Nephron progenitor cell (in vitro differentiated cells): ENCODE measurements around the gene POLN.
A peak's percentile ranks its signal among the peaks of the same experiment; 100 is the strongest.

ENCODE experiments used
- DNase-seq: peaks from one replicate; pipeline ENCODE4 v3.0.0; 2021
- H3K27ac Mint-ChIP-seq: 2 replicates; pipeline ENCODE4 v1.8.0; 2021; ENCODE audit warnings: mild to moderate bottlenecking, moderate library complexity, mixed read lengths
- H3K27me3 Mint-ChIP-seq: 2 replicates; pipeline ENCODE4 v1.8.0; 2021; ENCODE audit warnings: mild to moderate bottlenecking, low read depth, mixed read lengths; ENCODE audit not compliant: poor library complexity
- H3K36me3 Mint-ChIP-seq: 2 replicates; pipeline ENCODE4 v1.8.0; 2021; ENCODE audit warnings: low read depth, mixed read lengths
- H3K4me1 Mint-ChIP-seq: 2 replicates; pipeline ENCODE4 v1.8.0; 2021; ENCODE audit warnings: mixed read lengths
- H3K4me3 Mint-ChIP-seq: 2 replicates; pipeline ENCODE4 v1.8.0; 2021; ENCODE audit warnings: mild to moderate bottlenecking, moderate library complexity, mixed read lengths
- H3K9me3 Mint-ChIP-seq: 2 replicates; pipeline ENCODE4 v1.8.0; 2021; ENCODE audit warnings: mild to moderate bottlenecking, moderate library complexity, mixed read lengths
- TF ChIP-seq, protein P1 (sequence below): fragments of 200-600 bp; sonication (generic); IDR thresholded peaks from 2 replicates; pipeline ENCODE4 v1.5.0; 2021; ENCODE audit warnings: antibody characterized with exemption

POLN gene

DNA sequence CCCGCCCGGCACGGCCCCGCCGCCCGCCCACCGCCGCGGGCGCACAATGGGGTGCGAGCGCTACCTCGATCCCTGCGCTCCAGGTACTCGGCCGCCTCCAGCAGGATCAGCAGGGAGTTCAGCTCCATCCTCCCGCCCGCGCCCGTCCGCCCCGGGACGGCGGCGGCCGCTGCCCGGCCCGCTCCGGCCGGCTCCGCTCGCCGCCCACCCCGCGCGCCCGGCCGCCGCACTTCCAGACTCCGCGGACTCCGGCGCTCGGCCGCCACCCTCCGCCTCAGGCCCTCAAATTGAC lies 19.9 kb upstream of the POLN start, which contains the start of gene MXD4:
MXD4 (minus strand) TSS at position 257 of the 292 bp plus-strand sequence; CDS start at position 128, 129 bp downstream.
- Mint-ChIP-seq H3K27ac (no peak within 1 kb of the TSS), H3K27me3 (peaks cover 4% of the 10 kb centered on the region), H3K4me3 (peak within 1 kb of the TSS; percentile 79), H3K4me1 (peaks cover 20% of the 10 kb centered on the region), H3K36me3 (no peaks in the 10 kb centered on the region), H3K9me3 (no peaks in the 10 kb centered on the region)
- DNase-seq = no peak
- TF ChIP-seq, protein P1, sequence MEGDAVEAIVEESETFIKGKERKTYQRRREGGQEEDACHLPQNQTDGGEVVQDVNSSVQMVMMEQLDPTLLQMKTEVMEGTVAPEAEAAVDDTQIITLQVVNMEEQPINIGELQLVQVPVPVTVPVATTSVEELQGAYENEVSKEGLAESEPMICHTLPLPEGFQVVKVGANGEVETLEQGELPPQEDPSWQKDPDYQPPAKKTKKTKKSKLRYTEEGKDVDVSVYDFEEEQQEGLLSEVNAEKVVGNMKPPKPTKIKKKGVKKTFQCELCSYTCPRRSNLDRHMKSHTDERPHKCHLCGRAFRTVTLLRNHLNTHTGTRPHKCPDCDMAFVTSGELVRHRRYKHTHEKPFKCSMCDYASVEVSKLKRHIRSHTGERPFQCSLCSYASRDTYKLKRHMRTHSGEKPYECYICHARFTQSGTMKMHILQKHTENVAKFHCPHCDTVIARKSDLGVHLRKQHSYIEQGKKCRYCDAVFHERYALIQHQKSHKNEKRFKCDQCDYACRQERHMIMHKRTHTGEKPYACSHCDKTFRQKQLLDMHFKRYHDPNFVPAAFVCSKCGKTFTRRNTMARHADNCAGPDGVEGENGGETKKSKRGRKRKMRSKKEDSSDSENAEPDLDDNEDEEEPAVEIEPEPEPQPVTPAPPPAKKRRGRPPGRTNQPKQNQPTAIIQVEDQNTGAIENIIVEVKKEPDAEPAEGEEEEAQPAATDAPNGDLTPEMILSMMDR = no peak

DNA sequence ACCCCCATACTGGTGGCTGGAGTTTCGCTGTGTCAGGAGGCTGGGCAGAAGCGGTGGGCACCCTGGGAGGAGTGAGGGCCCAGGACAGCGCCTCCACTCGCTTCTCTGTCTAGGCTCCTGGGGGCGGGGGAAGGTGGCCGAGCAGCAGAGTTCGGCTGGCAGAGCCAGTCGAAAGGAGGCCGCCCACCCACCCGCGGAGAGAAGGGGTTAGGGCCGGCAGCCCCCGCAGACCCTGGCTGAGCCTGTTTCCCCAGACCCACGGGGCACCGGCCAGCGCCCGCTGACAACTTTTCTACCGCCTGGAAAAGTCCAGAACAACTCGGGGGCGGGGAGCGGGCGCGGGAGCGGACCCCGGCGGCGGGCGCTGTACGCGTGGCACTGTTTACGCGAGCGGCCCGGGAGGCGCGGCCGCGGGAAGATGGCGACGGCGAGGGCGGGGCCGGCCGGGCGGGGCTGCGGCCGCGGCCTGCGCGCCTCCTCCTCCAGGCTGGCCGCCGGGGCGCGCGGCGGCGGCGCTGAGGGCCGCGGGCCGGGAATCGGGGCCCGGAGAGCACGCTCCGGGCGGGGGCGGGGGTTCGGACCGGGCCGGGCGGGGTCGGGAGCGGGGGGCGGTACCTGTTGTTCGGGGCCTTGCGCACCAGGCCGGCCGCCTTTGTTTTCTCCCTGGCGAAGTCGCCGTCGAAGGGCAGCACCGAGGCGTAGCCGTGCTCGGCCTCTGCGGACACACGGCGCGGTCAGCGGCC lies 19.4 kb upstream of the POLN start:
- Mint-ChIP-seq H3K36me3 (no peaks in the 10 kb centered on the region), H3K9me3 (no peaks in the 10 kb centered on the region), H3K27me3 (peaks cover 4% of the 10 kb centered on the region), H3K4me3 (peak overlapping the region; percentile 74), H3K27ac (no peak overlapping the region), H3K4me1 (peaks cover 19% of the 10 kb centered on the region)
- DNase-seq = peak; percentile 71
- TF ChIP-seq, protein P1 = no peak

DNA sequence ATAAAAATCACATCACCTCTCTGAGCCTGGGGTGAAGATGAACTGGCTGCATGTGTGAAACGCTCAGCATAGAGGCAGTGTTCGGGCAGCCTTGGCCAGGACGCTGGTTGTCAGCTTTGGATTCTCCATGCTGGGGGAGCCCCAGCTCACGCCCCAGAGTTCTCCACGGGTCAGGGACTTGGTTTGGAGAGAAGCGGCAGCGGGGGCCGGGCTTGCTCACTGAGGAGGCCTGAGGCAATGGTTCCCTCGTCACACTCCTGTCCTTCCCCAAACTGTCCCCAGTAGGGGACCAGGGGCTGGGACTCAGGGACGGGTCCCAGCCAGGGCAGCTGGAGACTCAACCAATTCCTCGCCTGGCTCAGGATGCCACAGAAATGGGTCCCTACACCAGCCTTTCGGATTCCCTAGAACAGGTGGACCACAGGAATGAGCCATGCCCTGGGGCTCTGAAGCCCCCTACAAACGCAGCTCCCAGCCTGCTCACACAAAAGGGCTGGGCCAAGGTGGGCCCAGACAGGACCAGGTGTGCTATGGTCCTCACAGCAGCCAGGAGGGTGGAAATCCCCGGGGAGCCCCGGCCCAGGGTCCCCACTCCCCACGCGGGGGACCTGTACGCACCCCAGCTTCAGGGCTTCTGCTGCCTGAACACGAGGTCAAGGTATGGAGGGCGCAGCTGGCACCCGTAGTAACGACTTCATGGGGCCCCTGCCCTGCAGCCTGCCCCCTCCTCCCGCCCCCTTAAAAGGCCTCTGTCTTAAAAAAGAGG lies 18.6 kb upstream of the POLN start:
- Mint-ChIP-seq H3K36me3 (no peaks in the 10 kb centered on the region), H3K4me3 (peak overlapping the region; percentile 74), H3K4me1 (peaks cover 16% of the 10 kb centered on the region), H3K9me3 (no peaks in the 10 kb centered on the region), H3K27me3 (peaks cover 3% of the 10 kb centered on the region), H3K27ac (no peak overlapping the region)
- TF ChIP-seq, protein P1 = no peak
- no peak for DNase-seq

DNA sequence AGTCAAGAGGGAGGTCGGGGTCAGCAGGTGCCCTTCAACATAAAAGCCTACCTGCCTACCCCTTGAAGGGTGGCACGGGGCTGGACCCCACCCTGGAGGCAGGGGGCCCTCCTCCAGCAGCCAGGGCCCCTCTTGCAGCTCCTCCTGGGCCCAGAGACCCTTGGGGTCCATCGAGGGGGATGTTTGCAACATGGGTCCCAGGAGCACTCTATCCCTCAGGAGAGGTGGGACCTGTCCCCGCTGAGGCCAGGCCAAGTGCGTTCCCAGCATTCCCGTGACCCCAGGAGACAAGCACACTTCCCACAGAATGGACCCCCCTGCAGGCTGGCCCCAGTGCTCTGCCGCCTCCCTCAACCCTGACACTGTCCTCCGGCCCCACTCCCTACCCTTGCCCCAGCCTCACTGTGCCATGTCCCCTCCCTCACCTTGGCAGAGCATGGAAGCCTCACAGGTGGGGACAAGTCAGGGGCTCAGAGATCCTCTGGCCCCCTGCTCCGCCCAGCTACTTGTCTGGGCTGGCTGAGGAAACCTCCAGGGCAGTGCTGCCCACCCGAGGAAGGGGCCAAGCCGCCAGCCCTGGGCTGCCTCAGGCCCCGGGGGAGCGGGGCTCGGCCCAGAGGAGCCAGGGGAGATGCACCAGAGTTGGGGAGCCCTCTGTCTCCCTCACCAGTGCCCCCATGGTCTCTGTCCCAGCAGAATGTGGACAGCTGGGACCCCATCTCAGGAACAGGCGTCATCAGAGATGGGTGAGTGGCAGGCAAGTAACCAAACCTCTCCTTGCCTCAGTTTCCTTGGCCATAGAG lies 17.8 kb upstream of the POLN start:
- peaks cover 20% of the 10 kb centered on the region for H3K4me1 Mint-ChIP-seq
- H3K36me3 Mint-ChIP-seq = peaks cover 4% of the 10 kb centered on the region
- TF ChIP-seq, protein P1 = no peak
- no peaks in the 10 kb centered on the region for H3K27me3 Mint-ChIP-seq
- no peak overlapping the region for H3K27ac Mint-ChIP-seq
- H3K9me3 Mint-ChIP-seq = no peaks in the 10 kb centered on the region
- H3K4me3 Mint-ChIP-seq = peak overlapping the region; percentile 74
- DNase-seq = no peak

DNA sequence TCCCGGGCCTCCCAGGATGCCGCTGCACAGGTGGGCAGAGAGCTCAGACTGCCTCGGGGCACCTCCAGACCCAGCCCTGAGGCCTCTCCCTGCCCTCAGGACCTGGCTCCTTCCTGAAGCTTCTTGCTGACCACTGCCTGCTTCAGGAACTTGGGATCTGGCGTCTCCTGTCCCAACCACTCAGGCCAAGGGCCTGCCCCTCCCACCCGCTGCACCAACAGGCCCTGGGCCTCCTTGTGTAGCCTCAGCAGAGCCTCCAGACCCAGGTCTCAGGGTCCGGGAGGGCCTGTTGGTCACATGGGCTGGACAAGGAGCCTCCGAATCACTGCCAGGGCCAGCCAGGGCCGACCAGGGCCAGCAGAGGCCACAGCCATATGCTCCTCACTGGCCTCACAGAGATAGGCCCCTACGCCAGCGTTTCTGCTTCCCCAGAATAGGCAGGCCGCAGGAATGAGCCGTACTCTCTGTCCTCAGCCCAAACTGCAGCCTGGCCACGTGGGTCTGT lies 17.2 kb upstream of the POLN start:
- peaks cover 27% of the 10 kb centered on the region for H3K4me1 Mint-ChIP-seq
- peaks cover 10% of the 10 kb centered on the region for H3K36me3 Mint-ChIP-seq
- no peaks in the 10 kb centered on the region for H3K9me3 Mint-ChIP-seq
- no peak overlapping the region for H3K27ac Mint-ChIP-seq
- H3K27me3 Mint-ChIP-seq = no peaks in the 10 kb centered on the region
- DNase-seq = no peak
- TF ChIP-seq, protein P1 = no peak
- no peak overlapping the region for H3K4me3 Mint-ChIP-seq
